HG03064 (cell line): ENCODE measurements around the gene TMPRSS4.
"Not testable (repeated sequence)": the region's sequence is repeated elsewhere in the genome, so short reads cannot be mapped to it uniquely, and the experiment has no call there.

Experiments used
- ATAC-seq: cut with Tn5 transposase; IDR thresholded peaks from one replicate; pipeline ENCODE4 v1.9.1; 2021; ENCODE audit warnings: low read depth; ENCODE audit not compliant: unreplicated experiment

Gene TMPRSS4

DNA sequence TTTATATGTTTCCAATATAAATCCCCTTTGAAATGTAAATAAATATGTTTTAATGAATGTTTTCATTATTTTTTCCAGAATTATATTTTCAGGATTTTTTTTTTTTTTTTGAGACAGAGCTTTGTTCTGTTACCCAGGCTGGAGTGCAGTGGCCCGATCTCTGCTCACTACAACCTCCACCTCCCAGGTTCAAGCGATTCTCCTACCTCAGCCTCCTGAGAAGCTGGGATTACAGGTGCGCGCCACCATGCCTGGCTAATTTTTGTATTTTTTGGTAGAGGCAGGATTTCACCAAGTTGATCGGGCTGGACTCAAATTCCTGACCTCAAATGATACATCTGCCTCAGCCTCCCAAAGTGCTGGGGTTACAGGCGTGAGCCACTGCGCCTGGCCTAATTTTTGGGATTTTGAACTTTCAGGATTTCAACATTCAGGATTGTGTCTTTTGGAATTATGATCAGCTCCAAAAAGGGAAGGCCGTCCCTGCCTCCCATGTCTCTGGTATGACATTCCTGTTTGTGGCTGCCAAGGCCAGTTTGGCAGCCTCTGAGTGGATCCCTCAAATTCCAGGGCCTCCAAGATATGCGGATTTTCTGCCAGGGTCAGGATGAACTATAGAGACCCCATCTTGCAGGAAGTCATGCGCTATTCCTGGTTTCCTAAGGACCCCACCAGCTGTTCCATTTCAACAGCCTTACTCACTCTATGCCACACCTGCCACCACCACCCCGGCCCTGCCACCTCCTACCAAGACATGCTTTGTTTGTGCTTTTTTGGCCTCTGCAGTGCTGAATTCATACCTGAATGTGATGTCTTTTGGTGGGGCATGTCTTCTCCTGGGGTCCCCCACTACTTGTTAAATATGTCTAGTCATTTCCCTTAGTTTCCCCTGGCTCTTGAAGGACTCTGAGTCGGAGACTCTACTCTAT, 21.9 kb upstream of the TMPRSS4 start:
- ATAC-seq, result no peak

DNA sequence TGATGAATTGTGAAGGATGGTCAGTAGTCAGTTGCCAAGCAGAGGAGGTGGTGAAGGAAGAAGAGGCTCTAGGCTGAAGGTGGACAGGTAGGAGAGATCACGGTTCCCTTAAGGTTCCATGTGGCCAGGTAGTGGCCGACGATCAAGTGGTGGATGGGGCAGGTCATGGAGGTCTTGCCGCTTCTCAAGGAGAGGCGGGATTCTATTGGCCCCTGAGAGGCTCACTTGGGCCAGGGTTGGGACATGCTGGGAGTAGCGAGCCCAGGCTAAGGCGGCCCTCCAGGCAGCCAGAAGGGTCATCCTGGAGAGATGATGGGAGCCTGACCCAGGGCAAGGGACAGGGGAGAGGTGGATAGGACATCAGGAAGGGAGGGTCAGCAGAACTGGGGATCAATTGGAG, 20.9 kb upstream of the TMPRSS4 start:
- no peak for ATAC-seq

- no peak for ATAC-seq
Observed at GRCh38 chr11:118056806-118057205, 20.1 kb upstream of the TMPRSS4 start.

DNA sequence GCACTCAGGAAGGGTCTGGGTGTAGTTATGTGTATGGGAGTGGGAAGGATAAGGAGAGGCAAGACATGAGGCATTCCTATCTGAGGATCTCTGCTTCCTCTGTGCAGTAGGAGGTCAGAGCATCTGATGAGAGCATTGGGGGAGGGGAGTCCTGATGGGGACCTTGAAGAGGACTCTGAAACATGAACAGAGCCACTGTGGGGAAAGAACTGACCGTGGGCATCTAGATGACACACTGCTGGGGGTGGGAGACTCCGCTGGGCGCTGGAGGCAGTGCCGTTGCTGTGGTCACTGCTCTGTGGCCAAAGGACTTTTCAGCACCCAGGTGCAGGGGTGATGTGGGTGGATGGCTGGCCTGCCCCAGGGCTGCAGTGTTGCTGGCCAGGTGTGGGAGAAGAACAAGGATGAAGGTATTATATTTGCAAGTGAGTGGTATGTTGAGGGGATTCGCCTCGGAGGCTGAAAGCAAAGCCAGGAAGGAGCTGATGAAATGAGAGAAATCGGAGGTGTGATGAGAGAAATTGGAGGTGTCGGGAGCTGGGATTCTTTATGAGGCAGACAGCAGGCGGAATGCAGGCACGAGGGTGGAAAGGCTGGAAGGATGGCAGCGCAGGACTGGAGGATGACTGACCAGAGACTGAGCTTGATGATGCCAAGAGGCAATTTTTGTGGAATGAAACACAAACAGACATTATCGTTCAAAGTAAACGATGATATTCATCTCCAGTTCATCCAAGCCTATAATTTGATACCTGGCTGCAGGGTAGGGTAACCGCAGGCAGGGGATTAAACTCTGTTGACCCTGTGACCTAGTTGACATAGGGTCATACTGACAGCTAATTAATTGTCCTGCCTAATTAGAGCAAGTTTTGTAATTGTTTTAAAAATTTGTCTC, 19.4 kb upstream of the TMPRSS4 start:
- ATAC-seq, result no peak

- ATAC-seq, result no peak
Observed at GRCh38 chr11:118058311-118059245, 18.3 kb upstream of the TMPRSS4 start.

DNA sequence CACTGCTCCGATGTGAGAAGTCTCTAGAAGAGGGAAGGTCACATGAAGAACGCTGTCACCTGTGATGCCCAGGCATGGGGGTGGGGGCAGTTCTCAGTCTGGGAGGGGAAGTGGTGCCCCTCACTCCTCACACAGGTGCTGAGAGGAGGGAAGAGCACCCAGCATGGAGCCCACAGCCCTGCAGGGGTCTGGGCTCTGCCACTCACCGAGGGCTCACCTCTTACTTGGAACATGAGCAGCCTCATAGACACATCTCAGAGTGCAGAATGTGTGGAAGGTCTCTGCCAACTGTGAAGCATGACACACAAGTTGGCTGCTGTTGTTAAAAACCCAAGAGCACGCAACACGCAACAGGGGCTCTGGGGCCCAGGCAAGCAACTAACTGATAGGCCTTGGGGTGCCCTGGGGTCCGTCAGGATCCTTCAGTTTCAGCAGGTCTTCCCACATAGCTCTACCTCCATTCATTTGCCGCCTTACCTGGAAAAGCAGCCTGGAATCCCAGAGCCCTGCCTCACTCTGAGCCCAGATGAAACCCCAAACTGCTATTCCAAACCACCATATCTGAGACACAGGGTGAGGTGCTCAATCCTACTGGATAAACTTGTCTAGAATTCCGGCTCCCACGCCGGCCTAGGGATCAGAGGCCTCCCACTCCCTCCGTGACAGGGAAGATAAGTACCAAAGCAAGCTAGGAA, 17.5 kb upstream of the TMPRSS4 start:
- ATAC-seq, result no peak

DNA sequence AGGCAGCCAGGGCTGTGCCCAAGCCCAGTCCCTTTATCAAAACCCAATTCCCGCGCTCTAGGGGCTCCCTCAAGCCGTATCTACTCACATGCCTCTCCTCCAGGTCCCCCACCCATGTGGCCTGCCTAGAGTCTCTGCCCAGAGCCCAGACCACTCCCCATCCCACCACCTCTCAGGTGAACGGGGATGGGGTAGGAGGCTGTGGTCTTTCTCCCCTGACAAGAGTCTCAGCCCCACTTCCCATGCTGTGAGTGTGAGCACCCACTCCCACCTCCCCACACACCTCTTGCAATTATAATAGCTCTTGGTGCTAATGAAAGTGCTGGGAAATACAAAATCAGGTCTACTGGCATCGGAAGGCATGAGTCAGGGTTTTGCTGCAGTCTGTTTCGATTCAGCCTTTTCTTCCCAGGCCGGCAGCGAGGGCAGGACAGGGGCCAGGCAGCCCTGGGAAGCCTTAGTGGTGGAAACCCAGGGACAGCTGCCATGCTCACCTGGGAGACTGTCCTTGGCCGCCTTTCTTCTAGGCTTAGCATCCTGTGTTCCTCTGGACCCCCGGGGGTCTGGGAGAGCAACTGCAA, 16.7 kb upstream of the TMPRSS4 start:
- ATAC-seq, result no peak

GRCh38 chr11:118060869-118061268, 16.0 kb upstream of the TMPRSS4 start:
- no peak for ATAC-seq

- ATAC-seq, result no peak
Observed at GRCh38 chr11:118061586-118062125, 15.2 kb upstream of the TMPRSS4 start.

- ATAC-seq, result not testable (repeated sequence)
Observed at GRCh38 chr11:118062181-118062580, 14.7 kb upstream of the TMPRSS4 start.

GRCh38 chr11:118062631-118063030, 14.2 kb upstream of the TMPRSS4 start:
- ATAC-seq, result not testable (repeated sequence)

GRCh38 chr11:118064956-118065355, 11.9 kb upstream of the TMPRSS4 start:
- no peak for ATAC-seq

GRCh38 chr11:118065384-118065783, 11.5 kb upstream of the TMPRSS4 start:
- no peak for ATAC-seq

- ATAC-seq, result no peak
Observed at GRCh38 chr11:118067006-118067405, 9.9 kb upstream of the TMPRSS4 start.

DNA sequence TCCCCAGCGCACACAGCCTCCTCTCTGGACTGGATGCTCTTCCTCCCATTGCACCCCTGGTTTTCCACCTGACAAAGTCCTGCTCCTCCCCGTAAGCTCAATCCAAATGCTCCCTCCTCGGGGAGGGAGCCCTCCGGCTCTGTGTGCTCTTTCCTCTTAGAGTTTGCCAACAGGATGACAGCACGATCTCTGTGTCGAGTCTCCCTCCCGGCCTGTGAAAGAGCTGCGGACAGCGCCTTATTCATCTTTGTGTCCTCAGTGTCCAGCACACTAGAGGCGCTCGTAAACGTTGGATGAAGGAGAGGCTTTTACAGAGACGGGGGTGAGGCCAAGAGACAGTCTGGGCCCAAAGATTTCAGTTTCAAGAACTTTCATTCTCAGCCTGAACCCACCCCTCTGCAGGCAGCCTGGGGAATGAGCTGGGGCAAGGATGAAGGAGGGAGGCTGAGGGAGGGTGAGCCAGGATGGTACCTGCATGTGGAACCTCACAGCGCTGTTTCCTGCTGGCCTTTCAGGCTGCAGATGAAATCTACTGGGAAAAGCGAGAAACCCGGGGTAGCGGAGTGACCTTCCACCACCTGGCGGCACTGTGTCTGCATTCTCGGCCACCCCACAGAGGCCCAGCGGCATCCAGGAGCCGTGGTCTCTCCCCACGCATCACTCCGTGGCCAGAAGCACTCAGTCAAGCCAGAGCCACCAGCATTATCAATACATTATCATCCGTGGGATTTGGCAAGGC, 8.5 kb upstream of the TMPRSS4 start:
- ATAC-seq, result no peak

DNA sequence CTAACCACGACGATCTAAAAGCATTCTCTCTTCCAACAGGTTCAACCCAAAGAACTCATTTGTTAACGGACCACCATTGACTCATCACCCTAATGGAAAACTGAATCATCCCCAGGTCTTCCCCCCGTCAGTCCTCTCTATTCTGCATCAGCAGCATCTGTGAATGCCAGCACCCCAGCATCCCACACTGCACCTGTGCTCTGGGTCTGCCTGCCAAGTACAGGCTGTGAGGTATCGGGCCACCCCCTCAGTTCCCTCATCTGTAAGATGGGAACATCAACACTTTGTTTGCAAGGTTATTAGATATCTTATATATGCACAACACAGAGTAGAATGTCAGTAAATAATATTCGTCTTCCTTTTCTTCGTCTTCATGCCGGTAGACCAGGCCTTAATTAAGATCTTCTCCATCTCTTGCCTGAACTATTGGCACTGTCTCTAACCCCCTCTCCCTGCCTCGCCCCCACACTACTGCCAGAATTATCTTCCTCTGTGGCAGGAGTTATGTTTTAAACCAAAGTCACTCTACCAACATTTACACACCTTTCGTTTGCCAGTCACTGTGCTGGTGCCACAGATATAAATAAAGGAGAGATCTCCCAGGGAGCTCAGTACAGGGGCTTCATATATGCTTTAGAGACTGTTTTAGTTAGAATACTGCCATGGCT, 7.8 kb upstream of the TMPRSS4 start:
- ATAC-seq, result no peak

GRCh38 chr11:118071416-118072030, 5.4 kb upstream of the TMPRSS4 start:
- no peak for ATAC-seq
